DLD1 (cell line): ENCODE measurements around the gene APLF.

Experiments used
- in situ Hi-C: cut with HindIII; loops from 2 replicates; pipeline ENCODE4 v1.10.0; 2017; ENCODE audit warnings: low sequenced_read_pairs

The APLF gene

GRCh38 chr2:68467077-68467960 lies at the start of gene APLF, which contains the start of gene FBXO48:
Gene APLF (plus strand): TSS chr2:68467585. CDS start chr2:68467732, 147 bp downstream.
Gene FBXO48 (minus strand): TSS chr2:68467294. CDS start chr2:68465145, 2,149 bp downstream.
- in situ Hi-C loops = loop anchor here (10.0 kb wide), 1 partner anchor 247 kb away; no protein-coding TSS in a partner anchor

- in situ Hi-C loops = no loop called here
Measured at GRCh38 chr2:68417926-68418325, 49.5 kb upstream of the APLF start.

GRCh38 chr2:68418419-68418818 lies 49.0 kb upstream of the APLF start:
- in situ Hi-C loops = no loop called here

GRCh38 chr2:68418855-68419254 lies 48.5 kb upstream of the APLF start:
- in situ Hi-C loops = no loop called here

GRCh38 chr2:68420254-68420910 lies 47.0 kb upstream of the APLF start:
- in situ Hi-C loops = no loop called here

- in situ Hi-C loops = no loop called here
Measured at GRCh38 chr2:68423966-68424650, 43.3 kb upstream of the APLF start.

GRCh38 chr2:68425503-68425902 lies 41.9 kb upstream of the APLF start:
- in situ Hi-C loops = no loop called here

- in situ Hi-C loops = no loop called here
Measured at GRCh38 chr2:68426446-68426845, 40.9 kb upstream of the APLF start.

GRCh38 chr2:68426848-68427579 lies 40.4 kb upstream of the APLF start:
- in situ Hi-C loops = no loop called here

- in situ Hi-C loops = no loop called here
Measured at GRCh38 chr2:68428126-68428525, 39.3 kb upstream of the APLF start.

GRCh38 chr2:68428746-68429145 lies 38.6 kb upstream of the APLF start:
- in situ Hi-C loops = no loop called here

GRCh38 chr2:68429311-68429826 lies 38.0 kb upstream of the APLF start:
- in situ Hi-C loops = no loop called here

GRCh38 chr2:68431316-68431972 lies 35.9 kb upstream of the APLF start:
- in situ Hi-C loops = no loop called here

GRCh38 chr2:68432696-68433658 lies 34.4 kb upstream of the APLF start:
- in situ Hi-C loops = no loop called here

GRCh38 chr2:68434981-68435380 lies 32.4 kb upstream of the APLF start:
- in situ Hi-C loops = no loop called here

GRCh38 chr2:68435615-68436014 lies 31.8 kb upstream of the APLF start:
- in situ Hi-C loops = no loop called here

GRCh38 chr2:68436270-68436669 lies 31.1 kb upstream of the APLF start:
- in situ Hi-C loops = no loop called here

- in situ Hi-C loops = no loop called here
Measured at GRCh38 chr2:68438455-68439303, 28.7 kb upstream of the APLF start.
